Measurements from ENCODE around the gene DTX3.
"Not testable (repeated sequence)": the region's sequence is repeated elsewhere in the genome, so short reads cannot be mapped to it uniquely, and the experiment has no call there.

The DTX3 gene

DNA sequence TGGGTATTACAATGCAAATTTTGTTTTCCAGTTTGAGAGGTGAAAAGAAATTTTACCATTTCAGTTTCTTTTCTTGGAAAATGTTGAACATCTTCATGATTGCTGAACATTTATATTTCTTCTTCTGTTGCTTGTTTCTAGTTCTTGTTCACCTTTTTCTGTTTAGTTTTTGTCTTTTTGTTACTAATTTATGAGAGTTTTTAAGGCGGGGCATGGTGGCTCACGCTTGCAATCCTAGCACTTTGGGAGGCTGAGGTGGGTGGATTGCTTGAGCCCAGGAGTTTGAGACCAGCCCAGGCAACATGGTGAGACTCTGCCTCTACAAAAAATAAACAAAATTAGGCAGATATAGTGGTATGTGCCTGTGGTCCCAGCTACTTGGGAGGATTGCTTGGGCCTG lies 44.1 kb upstream of the DTX3 start:
- TF ChIP-seq, protein P1, sequence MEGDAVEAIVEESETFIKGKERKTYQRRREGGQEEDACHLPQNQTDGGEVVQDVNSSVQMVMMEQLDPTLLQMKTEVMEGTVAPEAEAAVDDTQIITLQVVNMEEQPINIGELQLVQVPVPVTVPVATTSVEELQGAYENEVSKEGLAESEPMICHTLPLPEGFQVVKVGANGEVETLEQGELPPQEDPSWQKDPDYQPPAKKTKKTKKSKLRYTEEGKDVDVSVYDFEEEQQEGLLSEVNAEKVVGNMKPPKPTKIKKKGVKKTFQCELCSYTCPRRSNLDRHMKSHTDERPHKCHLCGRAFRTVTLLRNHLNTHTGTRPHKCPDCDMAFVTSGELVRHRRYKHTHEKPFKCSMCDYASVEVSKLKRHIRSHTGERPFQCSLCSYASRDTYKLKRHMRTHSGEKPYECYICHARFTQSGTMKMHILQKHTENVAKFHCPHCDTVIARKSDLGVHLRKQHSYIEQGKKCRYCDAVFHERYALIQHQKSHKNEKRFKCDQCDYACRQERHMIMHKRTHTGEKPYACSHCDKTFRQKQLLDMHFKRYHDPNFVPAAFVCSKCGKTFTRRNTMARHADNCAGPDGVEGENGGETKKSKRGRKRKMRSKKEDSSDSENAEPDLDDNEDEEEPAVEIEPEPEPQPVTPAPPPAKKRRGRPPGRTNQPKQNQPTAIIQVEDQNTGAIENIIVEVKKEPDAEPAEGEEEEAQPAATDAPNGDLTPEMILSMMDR (IDR thresholded peaks at IDR 0.05; ENCODE audit: low read depth, low read length, poor library complexity, severe bottlenecking): no peak
- TF ChIP-seq EZH2phosphoT487 (IDR thresholded peaks at IDR 0.05; ENCODE audit: borderline replicate concordance, low read length): no peak
- Histone ChIP-seq H3K4me3 (ENCODE audit: low read length) (no peak overlapping the region), H3K9me2 (replicated peaks; ENCODE audit: control insufficient read depth, low read length) (no peaks in the 10 kb centered on the region), H3K36me3 (ENCODE audit: control insufficient read depth, low read length) (no peaks in the 10 kb centered on the region), H4K20me1 (ENCODE audit: control insufficient read depth, insufficient read depth, low read depth, low read length) (no peaks in the 10 kb centered on the region), H3K79me2 (ENCODE audit: control insufficient read depth, low read length) (no peaks in the 10 kb centered on the region), H3K9me3 (ENCODE audit: control insufficient read depth, insufficient read depth, low read length) (no peaks in the 10 kb centered on the region), H3K4me1 (ENCODE audit: control insufficient read depth, low read length) (no peaks in the 10 kb centered on the region), H3F3A (ENCODE audit: control insufficient read depth, insufficient read depth) (no peaks in the 10 kb centered on the region), H3K4me2 (ENCODE audit: low read length) (no peak overlapping the region), H3K27ac (ENCODE audit: low read depth, low read length) (no peak overlapping the region), H3K27me3 (ENCODE audit: control insufficient read depth, low read length) (peaks cover 21% of the 10 kb centered on the region)

DNA sequence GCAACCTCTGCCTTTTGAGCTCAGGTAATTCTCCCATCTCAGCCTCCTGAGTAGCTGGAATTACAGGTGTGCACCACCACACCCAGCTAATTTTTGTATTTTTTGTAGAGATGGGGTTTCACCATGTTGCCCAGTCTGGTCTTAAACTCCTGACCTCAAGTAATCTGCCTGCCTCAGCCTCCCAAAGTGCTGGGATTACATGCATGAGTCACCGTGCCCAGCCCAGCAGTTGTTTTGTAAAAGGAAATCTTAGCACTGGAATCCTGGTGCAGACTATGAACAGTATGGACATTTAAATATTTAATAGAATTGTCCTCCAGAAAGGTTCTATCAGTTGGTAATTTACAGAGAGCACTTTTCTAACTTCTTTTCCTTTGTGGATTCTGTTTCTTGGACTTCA lies 43.5 kb upstream of the DTX3 start:
- H4K20me1 ChIP-seq (ENCODE audit: control insufficient read depth, insufficient read depth, low read depth, low read length); H3F3A ChIP-seq (ENCODE audit: control insufficient read depth, insufficient read depth); H3K4me3 ChIP-seq (ENCODE audit: low read length); H3K36me3 ChIP-seq (ENCODE audit: control insufficient read depth, low read length); H3K27ac ChIP-seq (ENCODE audit: low read depth, low read length); H3K4me2 ChIP-seq (ENCODE audit: low read length); H3K79me2 ChIP-seq (ENCODE audit: control insufficient read depth, low read length); H3K9me2 ChIP-seq (replicated peaks; ENCODE audit: control insufficient read depth, low read length); H3K9me3 ChIP-seq (ENCODE audit: control insufficient read depth, insufficient read depth, low read length); H3K4me1 ChIP-seq (ENCODE audit: control insufficient read depth, low read length): not testable (repeated sequence)
- H3K27me3 ChIP-seq (ENCODE audit: control insufficient read depth, low read length): peaks cover 21% of the 10 kb centered on the region

DNA sequence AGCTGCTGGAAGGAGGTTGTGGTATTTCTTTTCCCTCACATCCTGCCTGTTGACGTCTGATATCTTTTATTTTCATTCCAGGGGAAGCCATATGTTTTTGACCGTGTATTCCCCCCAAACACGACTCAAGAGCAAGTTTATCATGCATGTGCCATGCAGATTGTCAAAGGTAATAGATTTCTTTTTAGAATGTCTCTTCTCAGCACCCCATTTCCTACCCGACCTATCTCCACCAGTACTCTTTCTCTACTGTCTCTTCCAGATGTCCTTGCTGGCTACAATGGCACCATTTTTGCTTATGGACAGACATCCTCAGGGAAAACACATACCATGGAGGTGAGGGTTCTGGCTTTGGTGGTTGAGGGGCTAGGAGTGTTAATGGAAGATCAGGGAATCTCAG lies 41.3 kb upstream of the DTX3 start:
- Histone ChIP-seq H3K4me2 (ENCODE audit: low read length) (no peak overlapping the region), H3K27me3 (ENCODE audit: control insufficient read depth, low read length) (peaks cover 21% of the 10 kb centered on the region), H3F3A (ENCODE audit: control insufficient read depth, insufficient read depth) (no peaks in the 10 kb centered on the region), H3K79me2 (ENCODE audit: control insufficient read depth, low read length) (no peaks in the 10 kb centered on the region), H3K36me3 (ENCODE audit: control insufficient read depth, low read length) (no peaks in the 10 kb centered on the region), H3K4me1 (ENCODE audit: control insufficient read depth, low read length) (no peaks in the 10 kb centered on the region), H4K20me1 (ENCODE audit: control insufficient read depth, insufficient read depth, low read depth, low read length) (no peaks in the 10 kb centered on the region), H3K9me2 (replicated peaks; ENCODE audit: control insufficient read depth, low read length) (no peaks in the 10 kb centered on the region), H3K27ac (ENCODE audit: low read depth, low read length) (no peak overlapping the region), H3K9me3 (ENCODE audit: control insufficient read depth, insufficient read depth, low read length) (no peaks in the 10 kb centered on the region), H3K4me3 (ENCODE audit: low read length) (no peak overlapping the region)
- TF ChIP-seq EZH2phosphoT487 (IDR thresholded peaks at IDR 0.05; ENCODE audit: borderline replicate concordance, low read length): no peak
- TF ChIP-seq, protein P1 (IDR thresholded peaks at IDR 0.05; ENCODE audit: low read depth, low read length, poor library complexity, severe bottlenecking): no peak

DNA sequence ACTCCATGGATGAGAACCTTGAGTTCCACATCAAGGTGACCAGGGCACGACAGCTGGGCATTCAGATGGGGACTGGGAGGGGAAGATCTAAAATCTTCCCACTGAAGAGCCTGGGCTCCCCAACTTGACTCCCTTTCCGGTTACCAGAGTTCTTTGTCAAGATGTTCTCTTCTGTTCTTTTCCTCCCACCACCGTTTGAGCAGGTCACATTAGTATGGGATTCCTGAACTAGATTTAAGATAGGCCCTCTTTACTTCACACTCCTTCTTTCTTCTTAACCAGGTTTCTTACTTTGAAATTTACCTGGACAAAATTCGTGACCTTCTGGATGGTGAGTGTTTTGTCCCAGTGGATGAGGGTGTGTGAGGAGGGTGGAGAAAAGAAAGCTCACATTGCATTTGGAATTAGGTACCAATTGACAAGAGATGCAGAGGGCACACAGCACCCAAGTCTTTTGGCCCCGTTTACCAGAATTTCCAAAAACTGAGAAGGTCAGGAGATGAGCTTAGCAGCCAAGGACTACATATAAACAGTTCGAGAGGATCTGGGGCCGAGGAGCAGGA lies 40.4 kb upstream of the DTX3 start:
- Histone ChIP-seq H3K79me2 (ENCODE audit: control insufficient read depth, low read length) (no peaks in the 10 kb centered on the region), H3K9me3 (ENCODE audit: control insufficient read depth, insufficient read depth, low read length) (no peaks in the 10 kb centered on the region), H3K4me1 (ENCODE audit: control insufficient read depth, low read length) (no peaks in the 10 kb centered on the region), H3K4me2 (ENCODE audit: low read length) (no peak overlapping the region), H4K20me1 (ENCODE audit: control insufficient read depth, insufficient read depth, low read depth, low read length) (no peaks in the 10 kb centered on the region), H3K27me3 (ENCODE audit: control insufficient read depth, low read length) (peaks cover 18% of the 10 kb centered on the region), H3F3A (ENCODE audit: control insufficient read depth, insufficient read depth) (no peaks in the 10 kb centered on the region), H3K9me2 (replicated peaks; ENCODE audit: control insufficient read depth, low read length) (no peaks in the 10 kb centered on the region), H3K27ac (ENCODE audit: low read depth, low read length) (no peak overlapping the region), H3K4me3 (ENCODE audit: low read length) (no peak overlapping the region), H3K36me3 (ENCODE audit: control insufficient read depth, low read length) (no peaks in the 10 kb centered on the region)
- TF ChIP-seq, protein P1 (IDR thresholded peaks at IDR 0.05; ENCODE audit: low read depth, low read length, poor library complexity, severe bottlenecking): no peak
- no peak for TF ChIP-seq EZH2phosphoT487 (IDR thresholded peaks at IDR 0.05; ENCODE audit: borderline replicate concordance, low read length)
